GM18867 (cell line): ENCODE data around the gene RASSF7.
A peak's percentile ranks its signal among the peaks of the same experiment; 100 is the strongest.

ENCODE experiments used
- ATAC-seq: cut with Tn5 transposase; IDR thresholded peaks from one replicate; pipeline ENCODE4 v1.9.1; 2021; ENCODE audit warnings: mild to moderate bottlenecking, moderate library complexity; ENCODE audit not compliant: unreplicated experiment

Gene RASSF7

DNA sequence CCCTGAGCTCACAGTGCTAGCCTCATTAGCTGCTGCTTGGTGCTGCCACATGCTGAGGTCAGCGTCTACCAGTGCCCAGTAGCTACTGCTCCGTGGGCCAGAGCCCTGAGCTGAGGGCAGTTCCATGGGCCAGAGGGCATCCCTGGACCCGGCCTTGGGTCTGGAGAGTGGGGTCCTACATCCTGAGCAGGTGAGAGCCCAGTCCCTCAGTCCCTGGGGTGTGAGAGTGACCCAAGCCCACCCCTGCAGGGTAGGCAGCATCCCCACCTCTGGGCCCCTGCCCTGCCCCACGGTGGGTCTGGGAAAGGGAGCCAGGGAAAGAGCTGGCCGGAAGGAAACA lies 10.1 kb upstream of the RASSF7 start:
- ATAC-seq = no peak

DNA sequence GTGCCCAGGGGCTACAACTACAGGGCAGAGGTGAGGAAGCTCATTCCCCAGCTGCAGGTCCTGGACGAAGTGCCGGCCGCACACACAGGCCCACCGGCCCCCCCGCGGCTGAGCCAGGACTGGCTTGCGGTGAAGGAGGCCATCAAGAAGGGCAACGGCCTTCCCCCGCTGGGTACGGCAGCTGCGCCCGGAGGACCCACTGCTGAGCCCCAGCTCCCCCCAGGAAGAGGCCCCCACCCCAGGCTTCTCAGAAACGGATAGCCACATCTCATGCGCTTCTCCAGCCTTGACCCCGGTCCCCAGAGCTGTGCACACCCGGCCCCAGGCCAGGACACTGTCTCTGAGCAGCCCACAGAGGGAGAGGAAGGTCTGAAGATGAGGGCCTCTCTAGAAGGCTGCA lies 9.6 kb upstream of the RASSF7 start:
- no peak for ATAC-seq

DNA sequence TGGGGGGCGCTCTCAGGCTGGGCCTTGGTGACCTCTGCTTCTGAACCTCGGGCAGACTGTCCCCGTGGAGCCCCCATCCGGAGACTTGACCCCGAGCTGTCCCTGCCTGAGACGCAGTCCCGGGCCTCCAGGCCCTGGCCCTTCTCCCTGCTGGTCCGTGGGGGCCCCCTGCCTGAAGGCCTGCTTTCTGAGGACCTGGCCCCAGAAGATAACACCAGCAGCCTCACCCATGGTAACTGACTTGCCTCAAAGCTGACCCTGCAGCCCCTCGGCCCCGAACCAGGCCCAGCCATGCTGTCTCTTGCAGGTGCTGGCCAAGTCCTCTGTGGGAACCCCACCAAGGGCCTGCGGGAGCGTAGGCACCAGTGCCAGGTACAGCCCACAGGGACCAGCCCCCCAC lies 9.2 kb upstream of the RASSF7 start:
- ATAC-seq = no peak

GRCh38 chr11:553083-553987 lies 7.4 kb upstream of the RASSF7 start:
- no peak for ATAC-seq

DNA sequence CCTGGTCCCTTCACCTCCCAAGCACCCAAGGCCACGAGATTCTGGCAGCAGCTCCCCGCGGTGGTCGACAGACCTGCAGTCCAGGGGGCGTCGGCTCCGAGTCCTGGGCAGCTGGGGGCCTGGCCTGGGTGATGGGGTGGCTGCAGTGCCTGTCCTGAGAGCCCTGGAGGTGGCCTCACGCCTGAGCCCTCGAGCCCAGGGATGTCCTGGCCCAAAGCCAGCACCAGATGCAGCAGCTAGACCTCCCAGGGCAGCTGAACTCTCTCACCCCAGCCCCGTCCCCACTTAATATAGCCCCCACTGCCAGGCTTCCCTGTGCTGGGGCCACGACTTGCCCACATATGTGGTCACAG lies 6.8 kb upstream of the RASSF7 start:
- no peak for ATAC-seq

DNA sequence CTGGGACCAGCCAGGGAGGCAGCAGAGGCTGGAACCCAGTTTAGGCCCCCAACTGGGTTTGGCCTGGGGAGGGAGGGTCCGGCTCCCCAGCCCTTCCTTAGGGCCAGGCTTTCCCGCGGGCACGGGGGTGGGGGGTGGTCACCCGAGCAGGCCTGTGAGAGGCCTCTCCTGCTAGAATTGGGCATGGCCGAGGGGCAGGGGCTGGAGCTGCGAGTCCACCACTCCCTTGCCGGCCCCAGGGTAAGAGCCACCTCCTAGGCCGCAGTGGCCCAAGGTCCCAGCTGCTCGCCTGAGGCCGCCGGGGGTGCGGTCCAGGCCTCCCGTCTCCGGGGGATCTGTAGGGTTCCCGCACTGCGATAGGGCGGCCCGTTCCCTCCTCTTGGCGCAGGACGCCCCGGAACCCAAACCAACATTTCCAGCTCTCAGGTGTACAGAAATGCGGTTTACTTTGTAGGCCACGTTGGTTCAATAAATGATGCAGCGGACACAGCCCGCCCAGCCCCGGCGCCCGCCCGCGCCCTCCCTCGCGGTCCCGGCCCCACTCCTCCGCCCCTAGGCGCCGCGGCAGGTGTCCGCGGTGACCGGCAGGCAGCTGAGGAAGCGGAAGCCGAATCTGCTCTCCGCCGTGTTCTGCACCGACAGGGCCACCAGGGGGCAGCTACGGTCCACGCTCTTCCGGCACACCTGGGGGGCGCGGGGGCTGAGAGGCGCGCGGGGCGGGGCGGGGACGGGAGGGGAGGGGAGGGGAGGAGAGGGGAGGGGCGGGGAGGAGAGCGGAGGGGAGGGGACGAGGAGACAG lies 6.1 kb upstream of the RASSF7 start:
- ATAC-seq = peak; percentile 54

- ATAC-seq = no peak
Observed at GRCh38 chr11:555227-555779, 5.5 kb upstream of the RASSF7 start.

GRCh38 chr11:555780-556661 lies 4.7 kb upstream of the RASSF7 start:
- ATAC-seq = no peak

GRCh38 chr11:556662-557256 lies 4.0 kb upstream of the RASSF7 start:
- ATAC-seq = no peak

GRCh38 chr11:557328-558132 lies 3.2 kb upstream of the RASSF7 start:
- no peak for ATAC-seq

DNA sequence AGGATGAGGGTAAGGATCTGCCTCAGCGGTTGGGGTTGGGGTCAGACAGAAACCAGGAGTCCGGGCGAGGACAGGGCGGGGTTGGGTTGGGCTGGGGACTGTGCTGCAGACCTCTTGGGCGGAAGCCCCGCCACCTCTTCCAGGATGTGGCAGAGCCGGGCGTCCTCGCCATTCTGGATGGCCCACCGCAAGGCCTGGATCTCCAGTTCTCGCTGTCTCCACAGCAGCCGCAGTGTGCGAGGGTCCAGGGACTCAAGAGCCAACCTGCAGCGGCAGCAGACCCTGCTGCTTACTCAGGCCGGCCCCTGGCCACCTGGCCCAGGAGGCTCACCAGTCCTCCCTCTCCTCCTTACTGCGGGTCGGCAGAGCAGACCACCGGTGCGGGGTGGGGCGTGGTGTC lies 2.3 kb upstream of the RASSF7 start:
- no peak for ATAC-seq

DNA sequence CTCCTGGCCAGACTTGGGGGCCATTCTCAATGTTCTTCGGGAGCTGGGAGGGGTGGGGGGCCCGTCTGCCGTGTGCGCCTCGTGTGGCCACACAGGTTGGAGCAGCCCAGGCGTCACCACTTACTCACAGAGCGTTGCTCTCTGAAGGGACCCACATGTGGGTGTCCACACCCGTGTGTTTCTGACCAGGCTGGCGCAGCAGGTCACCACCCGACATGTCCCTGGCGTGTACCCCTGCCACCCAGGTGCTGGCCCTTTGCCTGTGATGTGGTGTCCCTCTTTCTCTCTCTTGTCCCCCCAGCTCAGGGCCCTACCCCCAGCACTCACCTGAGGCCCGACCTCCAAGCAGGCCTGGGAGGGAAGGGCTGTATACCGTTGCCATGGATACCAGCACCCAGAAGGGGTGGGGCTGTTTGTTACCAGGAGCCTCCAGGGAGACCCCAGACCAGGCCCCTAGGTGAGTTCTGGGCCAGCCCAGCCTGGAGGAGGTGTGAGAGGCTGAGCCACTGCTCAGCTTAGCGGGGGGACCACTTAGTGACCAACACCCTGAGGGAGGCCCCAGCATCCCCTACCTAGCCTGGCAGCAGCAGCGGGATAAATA lies 1.6 kb upstream of the RASSF7 start:
- ATAC-seq = no peak

DNA sequence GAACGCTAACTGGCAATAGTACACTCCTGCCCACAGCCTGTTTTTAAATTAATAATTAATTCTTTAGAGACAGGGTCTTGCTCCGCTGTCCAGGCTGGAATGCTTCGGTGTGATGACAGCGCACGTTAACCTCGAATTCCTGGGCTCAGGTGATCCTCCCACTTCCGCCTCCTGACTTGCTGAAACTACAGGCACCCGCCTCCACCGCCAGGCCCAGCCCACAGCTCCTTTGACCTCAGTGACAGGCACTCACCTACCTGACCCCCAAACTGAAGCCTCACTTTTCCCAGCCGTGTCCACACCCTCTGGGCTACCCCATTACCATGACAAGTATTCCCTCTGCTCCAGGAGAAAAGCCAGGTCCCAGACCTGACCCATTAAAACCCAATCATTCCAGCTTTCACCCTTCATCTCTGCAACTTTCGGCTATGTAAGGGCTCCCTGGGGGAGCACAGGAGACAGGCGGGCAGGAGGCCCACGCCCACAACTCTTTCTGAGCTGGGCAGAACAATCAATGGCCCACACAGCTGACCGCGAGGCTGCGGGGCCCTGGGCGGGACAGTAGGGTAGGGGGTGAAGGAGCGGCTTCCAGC lies 962 bp upstream of the RASSF7 start:
- ATAC-seq = no peak

DNA sequence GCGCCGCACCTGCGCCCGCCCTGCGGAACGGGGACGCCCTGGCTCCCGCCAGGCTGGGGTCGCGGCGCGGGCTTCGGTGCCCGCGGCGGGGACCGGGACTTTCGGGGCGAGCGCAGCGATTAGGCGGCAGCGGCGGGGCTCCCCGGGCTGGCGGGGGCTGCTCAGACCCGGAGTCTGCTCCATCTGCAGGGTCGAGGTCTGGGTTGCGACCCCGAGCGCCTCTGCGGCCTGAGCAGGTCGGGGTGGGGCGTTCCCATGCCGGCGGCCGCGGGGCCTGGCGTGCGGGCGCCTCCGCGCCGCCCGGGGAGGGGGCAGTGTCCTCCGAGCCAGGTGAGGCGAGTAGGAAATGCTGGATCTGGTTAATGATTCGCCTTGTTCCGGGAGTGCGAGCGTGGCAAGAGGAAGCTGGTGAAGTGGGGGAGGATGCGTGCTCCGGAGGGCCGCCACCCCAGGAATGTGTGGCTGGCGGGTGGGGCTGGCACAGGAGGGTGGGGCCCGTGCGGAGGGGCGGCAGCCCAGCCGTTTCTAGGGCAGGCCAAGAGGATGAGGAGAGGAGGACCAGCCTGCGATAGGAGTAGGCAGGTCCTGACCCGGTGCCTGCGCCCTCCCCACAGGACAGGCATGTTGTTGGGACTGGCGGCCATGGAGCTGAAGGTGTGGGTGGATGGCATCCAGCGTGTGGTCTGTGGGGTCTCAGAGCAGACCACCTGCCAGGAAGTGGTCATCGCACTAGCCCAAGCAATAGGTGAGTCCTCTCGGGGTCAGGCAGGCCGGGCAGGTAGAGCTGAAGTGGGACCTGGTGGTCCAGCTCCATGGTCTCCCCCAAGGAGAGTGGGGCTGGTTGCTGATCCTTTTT lies 606 bp downstream of the RASSF7 start:
- ATAC-seq = peak; percentile 31

- ATAC-seq = no peak
Observed at GRCh38 chr11:562046-562645, 1.4 kb downstream of the RASSF7 start.

- ATAC-seq = no peak
Observed at GRCh38 chr11:563066-563811, 2.5 kb downstream of the RASSF7 start.
